Retinal pigment epithelial cell (primary cell): Measurements from ENCODE around the gene PTPRN2.

ENCODE experiments used
- DNase-seq: peaks from one replicate; pipeline ENCODE4 v3.0.0-alpha.2; 2010; ENCODE audit warnings: low read depth
- H3K4me3 ChIP-seq: 2 replicates; pipeline ENCODE4 v1.5.1; 2011; ENCODE audit warnings: mild to moderate bottlenecking, low read length, control low read depth, moderate library complexity
- CTCF ChIP-seq: conservative IDR thresholded peaks from 2 replicates; pipeline ENCODE4 v1.5.1; 2011; ENCODE audit warnings: low read depth, low read length, control low read depth, inconsistent platforms

PTPRN2 gene

GRCh38 chr7:157824819-157825121 lies 762.9 kb downstream of the PTPRN2 start:
- no peak for TF ChIP-seq CTCF
- no peak overlapping the region for H3K4me3 ChIP-seq
- DNase-seq = no peak

GRCh38 chr7:157824011-157824818 lies 763.4 kb downstream of the PTPRN2 start:
- no peak for TF ChIP-seq CTCF
- DNase-seq = no peak
- no peak overlapping the region for H3K4me3 ChIP-seq

- H3K4me3 ChIP-seq = no peak overlapping the region
- no peak for TF ChIP-seq CTCF
- no peak for DNase-seq
Measured at GRCh38 chr7:157822688-157823031, 765.0 kb downstream of the PTPRN2 start.

DNA sequence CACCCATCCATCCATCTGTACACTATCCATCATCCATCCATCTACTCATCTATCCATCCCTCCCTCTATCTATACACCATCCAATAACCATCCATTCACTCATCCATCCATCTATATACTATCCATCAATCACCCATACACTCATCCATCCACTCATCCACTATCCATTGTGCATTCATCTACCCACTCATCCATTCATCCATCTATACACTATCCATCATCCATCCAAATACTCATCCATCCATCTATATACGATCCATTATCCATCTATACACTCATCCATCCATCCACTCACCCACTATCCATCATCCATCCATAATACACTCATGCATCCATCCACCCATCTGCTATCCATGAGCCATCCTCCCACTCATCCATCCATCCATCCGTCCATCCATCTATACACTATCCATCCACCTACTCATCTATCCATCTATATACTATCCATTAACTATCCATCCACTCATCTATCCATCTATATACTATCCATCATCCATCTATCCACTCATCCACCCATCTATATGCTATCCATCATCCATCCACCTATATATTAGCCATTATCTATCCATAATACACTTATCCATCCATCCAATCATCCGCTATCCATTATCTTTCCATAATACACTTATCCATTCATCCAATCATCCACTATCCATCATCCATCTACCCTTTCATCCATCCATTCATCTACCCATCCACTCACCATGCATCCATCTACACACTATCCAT lies 765.5 kb downstream of the PTPRN2 start:
- no peak overlapping the region for H3K4me3 ChIP-seq
- TF ChIP-seq CTCF = no peak
- DNase-seq = no peak

DNA sequence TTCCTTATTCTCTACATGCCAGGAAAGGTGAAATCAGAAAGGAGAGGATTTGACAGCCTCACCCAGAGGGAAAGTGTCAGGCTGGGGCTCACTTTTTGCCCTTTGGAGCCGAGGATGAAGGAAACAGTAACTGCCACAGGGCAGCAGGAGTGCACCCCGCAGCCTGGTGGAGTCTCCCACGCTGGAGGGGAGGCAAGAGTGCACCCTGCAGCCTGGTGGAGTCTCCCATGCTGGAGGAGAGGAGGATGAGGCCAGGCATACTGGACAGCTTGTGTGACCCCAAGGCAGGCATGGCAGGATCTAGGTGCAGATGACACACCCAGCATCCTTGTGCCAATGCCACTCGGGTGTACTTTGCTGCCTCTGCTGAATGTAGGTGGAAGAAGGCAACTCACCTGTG lies 766.8 kb downstream of the PTPRN2 start:
- no peak for TF ChIP-seq CTCF
- no peak overlapping the region for H3K4me3 ChIP-seq
- no peak for DNase-seq

GRCh38 chr7:157819455-157819807 lies 768.2 kb downstream of the PTPRN2 start:
- TF ChIP-seq CTCF = no peak
- H3K4me3 ChIP-seq = no peak overlapping the region
- no peak for DNase-seq
